Neuronal stem cell (in vitro differentiated cells): ENCODE data around the gene ARHGEF7.
A peak's percentile ranks its signal among the peaks of the same experiment; 100 is the strongest.
"Not testable (repeated sequence)": the region's sequence is repeated elsewhere in the genome, so short reads cannot be mapped to it uniquely, and the experiment has no call there.

Experiments
- DNase-seq: peaks from one replicate; pipeline ENCODE4 v3.0.0-alpha.2; 2013; ENCODE audit warnings: low spot score
- H2AFZ ChIP-seq: one replicate; pipeline ENCODE4 v1.6.1; 2013; ENCODE audit warnings: mild to moderate bottlenecking, low read length, inconsistent platforms
- H2AK5ac ChIP-seq: 2 replicates; pipeline ENCODE4 v1.6.1; 2013; ENCODE audit warnings: low read depth, mild to moderate bottlenecking, inconsistent platforms, low read length, moderate library complexity, mixed read lengths
- H2BK120ac ChIP-seq: 2 replicates; pipeline ENCODE4 v1.6.1; 2013; ENCODE audit warnings: low read depth, mild to moderate bottlenecking, inconsistent platforms, low read length, moderate library complexity, mixed read lengths
- H2BK12ac ChIP-seq: one replicate; pipeline ENCODE4 v1.6.1; 2013; ENCODE audit warnings: low read length, inconsistent platforms
- H2BK15ac ChIP-seq: 2 replicates; pipeline ENCODE4 v1.6.1; 2013; ENCODE audit warnings: mild to moderate bottlenecking, low read length, inconsistent platforms, mixed read lengths
- H2BK5ac ChIP-seq: one replicate; pipeline ENCODE4 v1.6.1; 2013; ENCODE audit warnings: inconsistent platforms, mild to moderate bottlenecking, low read length, moderate library complexity
- H3K14ac ChIP-seq: one replicate; pipeline ENCODE4 v1.6.1; 2013; ENCODE audit warnings: low read length, inconsistent platforms
- H3K18ac ChIP-seq: 2 replicates; pipeline ENCODE4 v1.6.1; 2013; ENCODE audit warnings: low read length, inconsistent platforms
- H3K23ac ChIP-seq: 2 replicates; pipeline ENCODE4 v1.6.1; 2013; ENCODE audit warnings: low read depth, mild to moderate bottlenecking, mixed read lengths, low read length, inconsistent platforms; ENCODE audit not compliant: poor library complexity
- H3K27ac ChIP-seq: replicated peaks from 3 replicates; pipeline ENCODE4 v1.5.1; 2013; ENCODE audit warnings: low read length, inconsistent platforms
- H3K27me3 ChIP-seq, 3 experiments: 2 replicates each; pipeline ENCODE4 v1.6.1; 2013; ENCODE audit warnings: low read length in 3 of 3, mild to moderate bottlenecking in 2 of 3, inconsistent platforms in 1 of 3, low read depth in 1 of 3, mixed read lengths in 1 of 3, moderate library complexity in 1 of 3; ENCODE audit not compliant: control insufficient read depth in 3 of 3, insufficient read depth in 3 of 3
- H3K36me3 ChIP-seq, 2 donors: replicated peaks in 1 of 2; 2 replicates each; pipeline ENCODE4 v1.6.1; 2013; ENCODE audit warnings: low read length in 2 of 2; ENCODE audit not compliant: control insufficient read depth in 2 of 2, insufficient read depth in 2 of 2
- H3K4ac ChIP-seq: 2 replicates; pipeline ENCODE4 v1.6.1; 2013; ENCODE audit warnings: inconsistent platforms, mild to moderate bottlenecking, low read length, moderate library complexity
- H3K4me1 ChIP-seq, 2 donors: 1 replicate in 1 of 2; 2 replicates in 1 of 2; pipeline ENCODE4 v1.6.1; 2013; ENCODE audit warnings: low read length in 2 of 2, low read depth in 1 of 2; ENCODE audit not compliant: control insufficient read depth in 2 of 2, insufficient read depth in 1 of 2
- H3K4me2 ChIP-seq: one replicate; pipeline ENCODE4 v1.6.1; 2013; ENCODE audit warnings: mild to moderate bottlenecking, low read length, inconsistent platforms; ENCODE audit not compliant: insufficient read depth, poor library complexity, severe bottlenecking
- H3K4me3 ChIP-seq, 2 donors: 2 replicates each; pipeline ENCODE4 v1.5.1; 2013; ENCODE audit warnings: low read length in 2 of 2, mild to moderate bottlenecking in 2 of 2, inconsistent platforms in 1 of 2, moderate library complexity in 1 of 2
- H3K79me1 ChIP-seq: one replicate; pipeline ENCODE4 v1.6.1; 2013; ENCODE audit warnings: low read depth, mild to moderate bottlenecking, inconsistent platforms, low read length, moderate library complexity
- H3K9ac ChIP-seq: one replicate; pipeline ENCODE4 v1.6.1; 2013; ENCODE audit warnings: mild to moderate bottlenecking, low read depth, low read length, inconsistent platforms; ENCODE audit not compliant: poor library complexity
- H3K9me3 ChIP-seq, 2 donors: replicated peaks in 1 of 2; 2 replicates each; pipeline versions ENCODE3 to v1.6.1; 2013; ENCODE audit warnings: low read length in 2 of 2, mild to moderate bottlenecking in 2 of 2, inconsistent platforms in 1 of 2, low read depth in 1 of 2, mixed read lengths in 1 of 2, moderate library complexity in 1 of 2; ENCODE audit not compliant: control insufficient read depth in 2 of 2, insufficient read depth in 1 of 2
- H4K8ac ChIP-seq: one replicate; pipeline ENCODE4 v1.6.1; 2013; ENCODE audit warnings: low read depth, mild to moderate bottlenecking, inconsistent platforms, low read length, moderate library complexity
- H4K91ac ChIP-seq: one replicate; pipeline ENCODE4 v1.6.1; 2013; ENCODE audit warnings: low read length, low read depth, mild to moderate bottlenecking, inconsistent platforms; ENCODE audit not compliant: poor library complexity
- WGBS, 2 donors: extraction: QIAGEN DNeasy Blood & Tissue Kit; methylation state at CpG; one replicate each; pipeline ENCODE4 v1.1.7; 2013; ENCODE audit warnings: missing lambda C conversion rate in 2 of 2, mixed read lengths in 1 of 2; ENCODE audit not compliant: insufficient read length in 2 of 2, insufficient replicate concordance in 1 of 2; ENCODE audit errors: extremely low coverage in 2 of 2; 5-methylcytosine and 5-hydroxymethylcytosine counted together

Gene ARHGEF7

GRCh38 chr13:111082769-111083168 lies 32.3 kb upstream of the ARHGEF7 start:
- H3K14ac ChIP-seq, H2AFZ ChIP-seq, H3K9ac ChIP-seq, H3K4ac ChIP-seq, H2BK120ac ChIP-seq, DNase-seq, H3K18ac ChIP-seq, H3K4me3 ChIP-seq, H3K9me3 ChIP-seq, H3K23ac ChIP-seq, H3K79me1 ChIP-seq, H2BK15ac ChIP-seq, H4K91ac ChIP-seq, H3K27ac ChIP-seq, H3K27me3 ChIP-seq, H3K4me2 ChIP-seq, H2AK5ac ChIP-seq, H2BK12ac ChIP-seq, H4K8ac ChIP-seq, H3K36me3 ChIP-seq, H2BK5ac ChIP-seq, H3K4me1 ChIP-seq: not testable (repeated sequence)
- no CpG with 5 or more reads among the region's 14 CpGs for WGBS, 2 donors

GRCh38 chr13:111083693-111084092 lies 31.4 kb upstream of the ARHGEF7 start:
- H2AFZ ChIP-seq, H3K79me1 ChIP-seq, H3K4me1 ChIP-seq, H3K9me3 ChIP-seq, H2BK15ac ChIP-seq, H2BK12ac ChIP-seq, DNase-seq, H2BK120ac ChIP-seq, H2AK5ac ChIP-seq, H3K36me3 ChIP-seq, H3K9ac ChIP-seq, H3K4me2 ChIP-seq, H3K27ac ChIP-seq, H2BK5ac ChIP-seq, H3K14ac ChIP-seq, H4K91ac ChIP-seq, H3K27me3 ChIP-seq, H3K23ac ChIP-seq, H3K4me3 ChIP-seq, H3K18ac ChIP-seq, H4K8ac ChIP-seq, H3K4ac ChIP-seq: not testable (repeated sequence)
- WGBS, 2 donors = no CpG with 5 or more reads among the region's 25 CpGs

- DNase-seq = no peak
- H4K91ac ChIP-seq = no peak overlapping the region
- peaks cover 0 to 29% (median 0%) of the 10 kb centered on the region in 3 experiments for H3K27me3 ChIP-seq
Measured at GRCh38 chr13:111090169-111090568, 24.9 kb upstream of the ARHGEF7 start.

GRCh38 chr13:111092685-111093084 lies 22.4 kb upstream of the ARHGEF7 start:
- Histone ChIP-seq H3K36me3 (no peaks in the 10 kb centered on the region), H3K4me1 (no peaks in the 10 kb centered on the region), H3K4me2 (no peak overlapping the region), H3K23ac (peak overlapping the region; percentile 10), H4K8ac (no peak overlapping the region), H3K27ac (no peak overlapping the region), H2BK12ac (no peak overlapping the region), H3K79me1 (no peaks in the 10 kb centered on the region), H2AK5ac (no peak overlapping the region), H3K4me3 (no peak overlapping the region), H2BK120ac (no peak overlapping the region), H2BK5ac (no peak overlapping the region), H3K4ac (no peak overlapping the region), H3K18ac (no peak overlapping the region), H2BK15ac (no peak overlapping the region), H3K9me3 (no peaks in the 10 kb centered on the region), H3K14ac (no peak overlapping the region), H3K27me3 (peaks cover 0 to 52% (median 0%) of the 10 kb centered on the region in 3 experiments), H2AFZ (no peak overlapping the region), H3K9ac (no peak overlapping the region), H4K91ac (no peak overlapping the region)
- no CpG with 5 or more reads among the region's 6 CpGs for WGBS, 2 donors
- DNase-seq = no peak

More at GRCh38 chr13:111090169-111090568, 24.9 kb upstream of the ARHGEF7 start:
- WGBS, 2 donors = no CpG with 5 or more reads among the region's 7 CpGs
- Histone ChIP-seq H3K4me1 (no peaks in the 10 kb centered on the region), H3K18ac (no peak overlapping the region), H3K79me1 (no peaks in the 10 kb centered on the region), H3K4me3 (no peak overlapping the region), H3K9ac (no peak overlapping the region), H3K4me2 (no peak overlapping the region), H2AK5ac (no peak overlapping the region), H2BK5ac (no peak overlapping the region), H3K27ac (no peak overlapping the region), H2BK15ac (no peak overlapping the region), H3K4ac (no peak overlapping the region), H4K8ac (no peak overlapping the region), H2BK12ac (no peak overlapping the region), H3K9me3 (no peaks in the 10 kb centered on the region), H2AFZ (no peak overlapping the region), H3K14ac (no peak overlapping the region), H2BK120ac (no peak overlapping the region), H3K23ac (no peak overlapping the region), H3K36me3 (no peaks in the 10 kb centered on the region)
